Subcutaneous abdominal adipose tissue (tissue), 5 donors: ENCODE results near the gene STYXL2.

ENCODE experiments used
- H3K27ac ChIP-seq: one replicate; pipeline ENCODE4 v1.7.0; 2013; ENCODE audit warnings: low read depth, mild to moderate bottlenecking, inconsistent platforms, low read length, moderate library complexity
- H3K27me3 ChIP-seq, 5 donors: one replicate each; pipeline ENCODE4 v1.7.0; 2013; ENCODE audit warnings: low read length in 5 of 5, inconsistent platforms in 1 of 5; ENCODE audit not compliant: control insufficient read depth in 5 of 5, insufficient read depth in 4 of 5
- H3K36me3 ChIP-seq, 5 donors: one replicate each; pipeline ENCODE4 v1.7.0; 2013; ENCODE audit warnings: low read length in 5 of 5; ENCODE audit not compliant: control insufficient read depth in 5 of 5, insufficient read depth in 5 of 5
- H3K4me1 ChIP-seq, 5 donors: one replicate each; pipeline ENCODE4 v1.7.0; 2013; ENCODE audit warnings: low read length in 5 of 5, mild to moderate bottlenecking in 3 of 5, moderate library complexity in 1 of 5; ENCODE audit not compliant: control insufficient read depth in 5 of 5, insufficient read depth in 5 of 5
- H3K4me3 ChIP-seq, 5 donors: one replicate each; pipeline ENCODE4 v1.7.0; 2013; ENCODE audit warnings: low read length in 5 of 5, low read depth in 1 of 5
- H3K9ac ChIP-seq, 5 donors: one replicate each; pipeline ENCODE4 v1.7.0; 2013; ENCODE audit warnings: low read length in 5 of 5, mild to moderate bottlenecking in 4 of 5, moderate library complexity in 3 of 5
- H3K9me3 ChIP-seq, 5 donors: one replicate each; pipeline ENCODE4 v1.7.0; 2013; ENCODE audit warnings: low read length in 5 of 5; ENCODE audit not compliant: control insufficient read depth in 5 of 5
- donor health status: healthy.
- donor health status: healthy.
- donor health status: healthy.
- donor health status: healthy.
- donor health status: healthy.

The STYXL2 gene

DNA sequence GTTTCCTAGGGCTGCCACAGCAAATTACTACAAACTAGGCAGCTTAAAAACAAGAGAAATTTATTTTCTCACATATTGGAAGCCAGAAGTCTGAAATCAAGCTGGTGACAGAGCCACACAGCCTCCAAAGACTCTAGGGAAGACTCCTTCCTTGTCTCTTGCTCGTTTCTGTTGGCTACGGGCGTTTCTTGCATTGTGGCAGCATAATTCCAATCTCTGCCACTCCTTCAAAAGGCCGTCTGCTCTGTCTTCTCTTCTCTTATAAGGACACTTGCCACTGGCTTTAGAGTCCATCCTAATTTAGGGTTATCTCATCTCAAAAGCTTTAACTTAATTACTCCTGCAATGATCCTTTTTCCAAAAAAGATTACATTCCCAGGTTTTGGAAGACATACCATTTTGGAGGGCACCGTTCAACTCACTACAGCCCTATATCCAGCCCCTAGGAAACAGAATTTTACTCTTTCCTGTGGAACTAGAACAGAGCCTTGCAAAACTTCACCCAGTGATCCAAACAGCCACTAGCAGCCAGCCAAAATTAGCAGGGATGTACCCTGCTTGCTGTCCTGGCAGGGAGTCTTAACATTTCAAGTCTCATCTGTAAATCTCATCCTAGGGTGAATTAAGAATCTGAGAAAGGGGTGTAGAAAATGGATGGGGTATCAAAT is 9.2 kb downstream of the STYXL2 start:
- H3K27ac ChIP-seq: no peak overlapping the region
- H3K27me3 ChIP-seq: peaks cover 0 to 5% (median 0%) of the 10 kb centered on the region in 5 donors
- no peaks in the 10 kb centered on the region for H3K36me3 ChIP-seq
- H3K4me3 ChIP-seq: no peak overlapping the region
- no peak overlapping the region for H3K9ac ChIP-seq
- peaks cover 0 to 3% (median 0%) of the 10 kb centered on the region in 5 donors for H3K4me1 ChIP-seq
- no peaks in the 10 kb centered on the region for H3K9me3 ChIP-seq

DNA sequence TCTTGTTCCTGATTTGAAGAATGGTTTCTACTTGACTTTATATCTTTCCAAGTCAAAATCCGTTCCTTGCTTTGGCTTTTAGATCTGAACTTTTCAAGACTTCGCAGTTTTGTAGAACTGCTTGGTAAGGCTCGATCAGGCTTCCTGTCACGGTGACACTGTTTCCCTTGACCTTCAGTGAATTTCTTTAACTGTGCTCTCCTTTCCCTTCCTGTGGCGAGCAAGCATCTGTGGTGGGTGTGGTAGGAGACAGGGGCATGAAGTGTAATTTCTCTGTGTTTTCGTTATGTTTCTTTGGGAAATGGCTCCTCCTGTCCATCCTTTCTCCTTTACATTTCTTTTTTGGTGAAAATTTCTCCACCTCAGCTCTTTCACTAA is 10.4 kb downstream of the STYXL2 start:
- H3K27me3 ChIP-seq: peaks cover 0 to 5% (median 0%) of the 10 kb centered on the region in 5 donors
- H3K9ac ChIP-seq: no peak overlapping the region
- peaks cover 0 to 3% (median 0%) of the 10 kb centered on the region in 5 donors for H3K4me1 ChIP-seq
- H3K4me3 ChIP-seq: no peak overlapping the region
- no peaks in the 10 kb centered on the region for H3K9me3 ChIP-seq
- H3K27ac ChIP-seq: no peak overlapping the region
- H3K36me3 ChIP-seq: no peaks in the 10 kb centered on the region

GRCh38 chr1:167105271-167106118 is 11.6 kb downstream of the STYXL2 start:
- peaks cover 0 to 3% (median 0%) of the 10 kb centered on the region in 5 donors for H3K9me3 ChIP-seq
- no peaks in the 10 kb centered on the region for H3K36me3 ChIP-seq
- H3K9ac ChIP-seq: no peak overlapping the region
- H3K4me3 ChIP-seq: no peak overlapping the region
- H3K27me3 ChIP-seq: peaks cover 0 to 5% (median 0%) of the 10 kb centered on the region in 5 donors
- peaks cover 0 to 3% (median 0%) of the 10 kb centered on the region in 5 donors for H3K4me1 ChIP-seq
- H3K27ac ChIP-seq: no peak overlapping the region

GRCh38 chr1:167106119-167106461 is 12.2 kb downstream of the STYXL2 start:
- H3K9ac ChIP-seq: no peak overlapping the region
- H3K36me3 ChIP-seq: no peaks in the 10 kb centered on the region
- peaks cover 0 to 3% (median 0%) of the 10 kb centered on the region in 5 donors for H3K4me1 ChIP-seq
- H3K9me3 ChIP-seq: peaks cover 0 to 3% (median 0%) of the 10 kb centered on the region in 5 donors
- H3K4me3 ChIP-seq: no peak overlapping the region
- H3K27ac ChIP-seq: no peak overlapping the region
- peaks cover 0 to 5% (median 0%) of the 10 kb centered on the region in 5 donors for H3K27me3 ChIP-seq

DNA sequence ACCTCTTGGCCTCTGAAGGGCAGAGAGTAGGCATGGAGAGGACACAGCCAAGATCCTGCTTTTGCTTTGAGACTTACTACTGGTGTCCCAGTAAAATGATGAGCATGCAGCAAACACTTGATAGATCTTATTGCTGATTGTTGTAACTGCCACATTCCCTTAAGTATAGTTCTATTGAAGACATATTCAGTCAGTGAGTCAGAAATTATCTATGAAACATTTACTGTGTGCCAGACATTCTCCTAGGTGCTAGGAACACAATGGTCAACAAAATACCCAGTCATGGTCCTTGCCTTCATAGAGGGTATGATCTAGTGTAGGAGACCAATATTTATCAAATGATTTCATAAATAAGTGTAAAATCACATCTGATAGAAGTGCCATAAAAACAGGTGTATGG is 13.6 kb downstream of the STYXL2 start:
- H3K4me3 ChIP-seq: no peak overlapping the region
- H3K4me1 ChIP-seq: peaks cover 0 to 3% (median 0%) of the 10 kb centered on the region in 5 donors
- H3K9me3 ChIP-seq: peaks cover 0 to 3% (median 0%) of the 10 kb centered on the region in 5 donors
- no peaks in the 10 kb centered on the region for H3K36me3 ChIP-seq
- peaks cover 0 to 5% (median 0%) of the 10 kb centered on the region in 5 donors for H3K27me3 ChIP-seq
- H3K27ac ChIP-seq: no peak overlapping the region
- no peak overlapping the region for H3K9ac ChIP-seq

- H3K27me3 ChIP-seq: peaks cover 0 to 5% (median 0%) of the 10 kb centered on the region in 5 donors
- H3K4me1 ChIP-seq: peaks cover 0 to 3% (median 0%) of the 10 kb centered on the region in 5 donors
- H3K27ac ChIP-seq: no peak overlapping the region
- H3K9me3 ChIP-seq: peaks cover 0 to 3% (median 0%) of the 10 kb centered on the region in 5 donors
- H3K36me3 ChIP-seq: no peaks in the 10 kb centered on the region
- H3K4me3 ChIP-seq: no peak overlapping the region
- no peak overlapping the region for H3K9ac ChIP-seq
Measured at GRCh38 chr1:167109125-167109524, 15.2 kb downstream of the STYXL2 start.

DNA sequence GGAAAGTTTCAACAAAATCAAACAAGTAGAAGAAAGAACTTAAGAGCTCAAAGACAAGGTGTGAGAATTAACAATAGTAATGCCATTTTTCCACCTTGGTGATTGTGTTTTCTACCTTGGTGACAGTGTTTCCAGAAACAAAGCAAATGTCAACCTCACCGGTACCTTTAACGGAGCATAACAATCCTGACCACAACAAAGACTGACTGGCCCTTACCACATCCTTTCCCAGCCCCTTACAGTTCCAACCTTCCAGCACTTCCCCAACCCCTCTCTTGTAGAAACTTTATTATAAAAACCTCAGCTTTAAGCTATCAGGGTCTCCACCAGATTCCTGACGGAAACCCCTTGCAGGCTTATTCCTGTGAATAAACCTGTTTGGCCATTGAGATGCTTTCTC is 16.7 kb downstream of the STYXL2 start:
- Histone ChIP-seq H3K27ac (no peak overlapping the region), H3K27me3 (peaks cover 0 to 7% (median 2%) of the 10 kb centered on the region in 5 donors)

DNA sequence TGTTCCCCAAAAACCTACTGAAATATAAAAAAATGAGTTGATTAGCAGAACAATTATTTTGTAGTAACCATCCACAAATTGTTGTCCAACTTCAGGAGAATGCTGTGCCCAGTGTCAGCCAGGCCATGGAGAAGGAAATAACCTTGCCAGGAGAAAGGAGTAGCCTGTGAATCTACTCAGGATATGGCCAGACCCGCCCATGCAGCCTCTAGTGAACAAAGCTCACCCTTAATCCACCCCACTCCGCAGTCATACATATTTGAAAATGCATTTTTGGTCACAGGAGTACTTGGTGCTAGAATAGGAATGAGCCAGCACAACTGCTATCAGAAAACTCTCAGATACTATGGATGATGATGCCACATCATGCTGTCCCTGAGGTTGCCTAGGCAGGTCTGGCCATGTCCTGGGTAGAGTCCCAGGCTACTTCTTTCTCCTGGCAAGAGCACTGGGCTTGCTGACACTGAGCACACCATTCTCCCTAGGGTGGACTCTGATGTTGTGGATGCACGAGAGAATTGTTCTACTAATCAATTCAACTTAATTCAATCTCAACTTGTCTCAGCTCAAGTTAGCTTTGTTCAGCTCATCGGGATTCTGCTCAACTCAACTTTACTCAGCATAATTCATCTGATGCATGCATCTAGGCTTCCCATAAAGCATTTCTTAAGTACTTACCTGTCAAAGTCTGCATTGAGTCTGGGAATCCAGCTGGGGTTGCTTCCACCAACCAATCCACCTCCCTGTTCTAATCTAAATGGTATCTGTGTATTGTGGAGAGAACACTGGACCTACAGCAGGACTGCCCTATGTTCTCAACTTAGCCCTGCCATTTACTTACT is 18.2 kb downstream of the STYXL2 start:
- H3K4me3 ChIP-seq: no peak overlapping the region
- H3K9me3 ChIP-seq: peaks cover 0 to 3% (median 0%) of the 10 kb centered on the region in 5 donors
- no peaks in the 10 kb centered on the region for H3K4me1 ChIP-seq
- no peak overlapping the region for H3K27ac ChIP-seq
- H3K36me3 ChIP-seq: no peaks in the 10 kb centered on the region
- no peak overlapping the region for H3K9ac ChIP-seq
- peaks cover 0 to 7% (median under 1%) of the 10 kb centered on the region in 5 donors for H3K27me3 ChIP-seq

More for the DNA sequence above, 16.7 kb downstream of the STYXL2 start:
- Histone ChIP-seq H3K9ac (no peak overlapping the region), H3K36me3 (no peaks in the 10 kb centered on the region), H3K9me3 (peaks cover 0 to 3% (median 0%) of the 10 kb centered on the region in 5 donors), H3K4me1 (no peaks in the 10 kb centered on the region), H3K4me3 (no peak overlapping the region)

GRCh38 chr1:167114725-167115124 is 20.9 kb downstream of the STYXL2 start:
- Histone ChIP-seq H3K27me3 (peaks cover 4 to 15% (median 4%) of the 10 kb centered on the region in 5 donors), H3K4me3 (no peak overlapping the region), H3K9ac (no peak overlapping the region), H3K36me3 (no peaks in the 10 kb centered on the region), H3K9me3 (peaks cover 0 to 2% (median 0%) of the 10 kb centered on the region in 5 donors), H3K4me1 (no peaks in the 10 kb centered on the region), H3K27ac (no peak overlapping the region)
